ENCODE measurements around the gene ARID1B.

ARID1B gene

GRCh38 chr6:156862711-156863110 is 85.5 kb downstream of the ARID1B start:
- TF ChIP-seq EZH2phosphoT487 (IDR thresholded peaks at IDR 0.05; ENCODE audit: low read length) (no peak), EZH2 (optimal IDR thresholded peaks at IDR 0.05; ENCODE audit: low read depth, low read length) (no peak)
- TF ChIP-seq, protein P1, sequence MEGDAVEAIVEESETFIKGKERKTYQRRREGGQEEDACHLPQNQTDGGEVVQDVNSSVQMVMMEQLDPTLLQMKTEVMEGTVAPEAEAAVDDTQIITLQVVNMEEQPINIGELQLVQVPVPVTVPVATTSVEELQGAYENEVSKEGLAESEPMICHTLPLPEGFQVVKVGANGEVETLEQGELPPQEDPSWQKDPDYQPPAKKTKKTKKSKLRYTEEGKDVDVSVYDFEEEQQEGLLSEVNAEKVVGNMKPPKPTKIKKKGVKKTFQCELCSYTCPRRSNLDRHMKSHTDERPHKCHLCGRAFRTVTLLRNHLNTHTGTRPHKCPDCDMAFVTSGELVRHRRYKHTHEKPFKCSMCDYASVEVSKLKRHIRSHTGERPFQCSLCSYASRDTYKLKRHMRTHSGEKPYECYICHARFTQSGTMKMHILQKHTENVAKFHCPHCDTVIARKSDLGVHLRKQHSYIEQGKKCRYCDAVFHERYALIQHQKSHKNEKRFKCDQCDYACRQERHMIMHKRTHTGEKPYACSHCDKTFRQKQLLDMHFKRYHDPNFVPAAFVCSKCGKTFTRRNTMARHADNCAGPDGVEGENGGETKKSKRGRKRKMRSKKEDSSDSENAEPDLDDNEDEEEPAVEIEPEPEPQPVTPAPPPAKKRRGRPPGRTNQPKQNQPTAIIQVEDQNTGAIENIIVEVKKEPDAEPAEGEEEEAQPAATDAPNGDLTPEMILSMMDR (IDR thresholded peaks at IDR 0.05; ENCODE audit: low read length), result no peak
- Histone ChIP-seq H3K4me2 (ENCODE audit: low read depth, low read length) (no peak overlapping the region), H3K4me3 (ENCODE audit: low read length) (no peak overlapping the region), H4K20me1 (ENCODE audit: insufficient read depth, low read length) (no peaks in the 10 kb centered on the region), H3K27ac (ENCODE audit: low read length) (no peak overlapping the region), H3K79me2 (ENCODE audit: low read length) (peaks cover 96% of the 10 kb centered on the region), H3F3A (ENCODE audit: insufficient read depth, low read length) (peaks cover 7% of the 10 kb centered on the region; the same call in 1 of the 2 replicates), H3K4me1 (ENCODE audit: low read length) (peaks cover 14% of the 10 kb centered on the region), H3K9me3 (replicated peaks; ENCODE audit: insufficient read depth, low read length) (no peaks in the 10 kb centered on the region), H3K9ac (ENCODE audit: low read length) (no peak overlapping the region), H3K36me3 (replicated peaks; ENCODE audit: insufficient read depth, low read length) (no peaks in the 10 kb centered on the region), H3K27me3 (replicated peaks; ENCODE audit: insufficient read depth, low read length) (no peaks in the 10 kb centered on the region), H2AFZ (ENCODE audit: low read length) (no peak overlapping the region), H3K9me2 (replicated peaks; ENCODE audit: insufficient read depth, low read length) (no peaks in the 10 kb centered on the region)
- DNase-seq, result no peak

- peaks cover 7% of the 10 kb centered on the region; the same call in 1 of the 2 replicates for H3F3A ChIP-seq (ENCODE audit: insufficient read depth, low read length)
- no peak for TF ChIP-seq EZH2phosphoT487 (IDR thresholded peaks at IDR 0.05; ENCODE audit: low read length)
- no peak overlapping the region for H3K4me2 ChIP-seq (ENCODE audit: low read depth, low read length)
- no peaks in the 10 kb centered on the region for H3K36me3 ChIP-seq (replicated peaks; ENCODE audit: insufficient read depth, low read length)
- no peaks in the 10 kb centered on the region for H3K9me2 ChIP-seq (replicated peaks; ENCODE audit: insufficient read depth, low read length)
- H3K4me1 ChIP-seq (ENCODE audit: low read length), result peaks cover 19% of the 10 kb centered on the region
- H4K20me1 ChIP-seq (ENCODE audit: insufficient read depth, low read length), result no peaks in the 10 kb centered on the region
- no peaks in the 10 kb centered on the region for H3K9me3 ChIP-seq (replicated peaks; ENCODE audit: insufficient read depth, low read length)
- no peak for DNase-seq
- H2AFZ ChIP-seq (ENCODE audit: low read length), result no peak overlapping the region
- H3K79me2 ChIP-seq (ENCODE audit: low read length), result peaks cover 96% of the 10 kb centered on the region
- no peak overlapping the region for H3K9ac ChIP-seq (ENCODE audit: low read length)
- H3K27me3 ChIP-seq (replicated peaks; ENCODE audit: insufficient read depth, low read length), result no peaks in the 10 kb centered on the region
- H3K27ac ChIP-seq (ENCODE audit: low read length), result no peak overlapping the region
- no peak overlapping the region for H3K4me3 ChIP-seq (ENCODE audit: low read length)
These were observed 86.3 kb downstream of the ARID1B start for GRCh38 chr6:156863504-156863903.

DNA sequence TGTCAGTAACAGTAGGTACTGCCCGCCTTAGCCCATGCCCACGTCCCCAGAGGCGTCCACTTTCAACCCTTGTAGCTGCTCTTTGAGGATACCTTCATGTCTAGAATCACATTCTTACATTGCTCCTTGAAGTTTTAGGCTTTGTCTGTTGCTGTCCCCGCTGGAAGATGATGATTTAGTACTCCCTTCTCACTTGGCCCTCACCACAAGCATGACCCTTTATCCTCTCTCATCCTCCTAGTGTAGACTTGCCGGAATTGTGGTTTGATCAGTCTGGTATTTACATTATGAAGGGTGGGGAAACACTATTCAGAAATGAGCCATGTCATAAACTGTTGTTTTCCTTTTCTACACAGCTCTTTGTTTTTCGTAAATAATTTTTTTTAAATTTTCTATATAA is 87.4 kb downstream of the ARID1B start:
- peaks cover 7% of the 10 kb centered on the region; the same call in 1 of the 2 replicates for H3F3A ChIP-seq (ENCODE audit: insufficient read depth, low read length)
- TF ChIP-seq EZH2phosphoT487 (IDR thresholded peaks at IDR 0.05; ENCODE audit: low read length) (no peak), EZH2 (optimal IDR thresholded peaks at IDR 0.05; ENCODE audit: low read depth, low read length) (no peak)
- TF ChIP-seq, protein P1 (IDR thresholded peaks at IDR 0.05; ENCODE audit: low read length), result no peak
- no peak for DNase-seq
- no peak overlapping the region for H3K27ac ChIP-seq (ENCODE audit: low read length)
- no peak overlapping the region for H3K4me3 ChIP-seq (ENCODE audit: low read length)
- H3K9me3 ChIP-seq (replicated peaks; ENCODE audit: insufficient read depth, low read length), result no peaks in the 10 kb centered on the region
- no peak overlapping the region for H3K4me2 ChIP-seq (ENCODE audit: low read depth, low read length)
- H3K27me3 ChIP-seq (replicated peaks; ENCODE audit: insufficient read depth, low read length), result no peaks in the 10 kb centered on the region
- H3K36me3 ChIP-seq (replicated peaks; ENCODE audit: insufficient read depth, low read length), result no peaks in the 10 kb centered on the region
- no peak overlapping the region for H3K9ac ChIP-seq (ENCODE audit: low read length)
- H3K9me2 ChIP-seq (replicated peaks; ENCODE audit: insufficient read depth, low read length), result no peaks in the 10 kb centered on the region
- no peaks in the 10 kb centered on the region for H4K20me1 ChIP-seq (ENCODE audit: insufficient read depth, low read length)
- H2AFZ ChIP-seq (ENCODE audit: low read length), result no peak overlapping the region
- peaks cover 96% of the 10 kb centered on the region for H3K79me2 ChIP-seq (ENCODE audit: low read length)
- peaks cover 19% of the 10 kb centered on the region for H3K4me1 ChIP-seq (ENCODE audit: low read length)

- H3K9me2 ChIP-seq (replicated peaks; ENCODE audit: insufficient read depth, low read length), result no peaks in the 10 kb centered on the region
- H3K27ac ChIP-seq (ENCODE audit: low read length), result peak overlapping the region; percentile 82; the same call in 1 of the 2 replicates
- H3K27me3 ChIP-seq (replicated peaks; ENCODE audit: insufficient read depth, low read length), result no peaks in the 10 kb centered on the region
- H4K20me1 ChIP-seq (ENCODE audit: insufficient read depth, low read length), result no peaks in the 10 kb centered on the region
- H3K9ac ChIP-seq (ENCODE audit: low read length), result no peak overlapping the region; the same call in 1 of the 2 replicates
- H3K4me1 ChIP-seq (ENCODE audit: low read length), result peaks cover 19% of the 10 kb centered on the region
- no peak overlapping the region for H2AFZ ChIP-seq (ENCODE audit: low read length)
- peaks cover 7% of the 10 kb centered on the region; the same call in 1 of the 2 replicates for H3F3A ChIP-seq (ENCODE audit: insufficient read depth, low read length)
- H3K4me2 ChIP-seq (ENCODE audit: low read depth, low read length), result peak overlapping the region; percentile 94
- DNase-seq, result no peak
- no peaks in the 10 kb centered on the region for H3K9me3 ChIP-seq (replicated peaks; ENCODE audit: insufficient read depth, low read length)
- TF ChIP-seq, protein P1 (IDR thresholded peaks at IDR 0.05; ENCODE audit: low read length), result no peak
- TF ChIP-seq EZH2 (optimal IDR thresholded peaks at IDR 0.05; ENCODE audit: low read depth, low read length), result no peak
- no peak for TF ChIP-seq EZH2phosphoT487 (IDR thresholded peaks at IDR 0.05; ENCODE audit: low read length)
- H3K79me2 ChIP-seq (ENCODE audit: low read length), result peaks cover 97% of the 10 kb centered on the region
- no peak overlapping the region; the same call in 1 of the 2 replicates for H3K4me3 ChIP-seq (ENCODE audit: low read length)
- no peaks in the 10 kb centered on the region for H3K36me3 ChIP-seq (replicated peaks; ENCODE audit: insufficient read depth, low read length)
These were observed 87.9 kb downstream of the ARID1B start for GRCh38 chr6:156865019-156865629.

Measured in MM.1S (cell line).